Activated T-cell treated with anti-CD3 and anti-CD28 coated beads, Interleukin-2, amount 50 U/mL, for 4 hours (primary cell): ENCODE results near the gene DHCR24. TPM values are rescaled to one million over a fixed set of nuclear protein-coding genes. Genes with fewer than 3 reads are reported as not detected.

Source experiments
- ATAC-seq, 2 donors: fragments of 200-7000 bp; cut with Tn5 transposase; one replicate each; pipeline ENCODE4 v1.10.0; 2021
- DNase-seq: peaks from one replicate; pipeline ENCODE4 v3.0.0-alpha.2; 2020
- H3K27me3 Mint-ChIP-seq: one replicate; pipeline ENCODE4 v1.8.0; 2021; ENCODE audit warnings: low read depth, mixed read lengths
- H3K36me3 Mint-ChIP-seq: one replicate; pipeline ENCODE4 v1.8.0; 2022; ENCODE audit warnings: mixed read lengths; ENCODE audit not compliant: insufficient read depth
- H3K4me1 Mint-ChIP-seq: one replicate; pipeline ENCODE4 v1.8.0; 2021; ENCODE audit warnings: low read depth, mixed read lengths
- H3K4me3 Mint-ChIP-seq: one replicate; pipeline ENCODE4 v1.8.0; 2021; ENCODE audit warnings: mild to moderate bottlenecking, moderate library complexity, mixed read lengths
- H3K9me3 Mint-ChIP-seq: one replicate; pipeline ENCODE4 v1.8.0; 2021; ENCODE audit warnings: mixed read lengths
- total RNA-seq, 3 donors: library from RNA; stranded (reverse); gene quantifications; one replicate each; pipeline ENCODE4 v1.2.1, GENCODE V29; 2021

Gene DHCR24
- total RNA-seq, 3 donors from 2014 or later: 53.0 to 70.5 (median 66.8) TPM

GRCh38 chr1:54814126-54814498, 72.9 kb downstream of the DHCR24 start:
- ATAC-seq: no peak
- Mint-ChIP-seq H3K4me1 (peaks cover 4% of the 10 kb centered on the region), H3K9me3 (no peaks in the 10 kb centered on the region), H3K36me3 (no peaks in the 10 kb centered on the region), H3K27me3 (no peaks in the 10 kb centered on the region), H3K4me3 (no peak overlapping the region)
- no peak for DNase-seq

GRCh38 chr1:54813485-54814125, 73.4 kb downstream of the DHCR24 start:
- ATAC-seq (no peak), DNase-seq (no peak)
- Mint-ChIP-seq H3K4me3 (no peak overlapping the region), H3K36me3 (no peaks in the 10 kb centered on the region), H3K4me1 (peaks cover 4% of the 10 kb centered on the region), H3K27me3 (no peaks in the 10 kb centered on the region), H3K9me3 (no peaks in the 10 kb centered on the region)

DNA sequence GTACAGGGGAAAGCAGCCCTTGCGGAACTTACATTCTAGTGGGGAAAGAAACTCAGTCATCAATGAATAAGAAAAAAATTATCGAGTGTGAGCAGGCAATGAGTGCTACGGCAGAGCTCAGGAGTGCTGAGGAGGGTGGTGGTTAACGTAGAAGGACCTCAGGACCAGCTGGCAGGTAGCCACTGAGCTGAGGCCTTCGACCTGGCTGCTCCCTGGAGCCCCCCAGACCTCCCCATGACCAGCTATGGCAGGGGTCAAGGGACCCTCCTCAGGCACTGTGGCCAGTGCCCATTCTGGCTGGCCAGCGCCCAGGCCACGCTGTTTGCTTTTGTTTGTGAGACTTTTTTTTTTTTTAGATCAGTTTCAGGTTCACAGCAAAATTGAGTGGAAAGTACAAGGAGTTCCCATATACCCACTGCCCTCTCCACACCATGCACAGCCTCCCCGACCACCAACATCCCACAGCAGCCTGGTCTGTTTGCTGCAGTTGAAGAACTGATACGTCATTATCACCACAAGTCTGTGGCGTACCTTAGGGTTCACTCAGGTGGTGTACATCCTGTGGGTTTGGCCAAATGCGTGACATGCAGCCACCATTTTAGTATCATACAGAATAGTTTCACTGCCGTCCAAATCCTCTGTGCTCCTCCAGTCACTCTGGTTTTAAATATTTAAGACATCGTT, 74.1 kb downstream of the DHCR24 start:
- H3K9me3 Mint-ChIP-seq: no peaks in the 10 kb centered on the region
- no peaks in the 10 kb centered on the region for H3K27me3 Mint-ChIP-seq
- no peak overlapping the region for H3K4me3 Mint-ChIP-seq
- no peaks in the 10 kb centered on the region for H3K4me1 Mint-ChIP-seq
- H3K36me3 Mint-ChIP-seq: no peaks in the 10 kb centered on the region
- DNase-seq (no peak), ATAC-seq (no peak)

DNA sequence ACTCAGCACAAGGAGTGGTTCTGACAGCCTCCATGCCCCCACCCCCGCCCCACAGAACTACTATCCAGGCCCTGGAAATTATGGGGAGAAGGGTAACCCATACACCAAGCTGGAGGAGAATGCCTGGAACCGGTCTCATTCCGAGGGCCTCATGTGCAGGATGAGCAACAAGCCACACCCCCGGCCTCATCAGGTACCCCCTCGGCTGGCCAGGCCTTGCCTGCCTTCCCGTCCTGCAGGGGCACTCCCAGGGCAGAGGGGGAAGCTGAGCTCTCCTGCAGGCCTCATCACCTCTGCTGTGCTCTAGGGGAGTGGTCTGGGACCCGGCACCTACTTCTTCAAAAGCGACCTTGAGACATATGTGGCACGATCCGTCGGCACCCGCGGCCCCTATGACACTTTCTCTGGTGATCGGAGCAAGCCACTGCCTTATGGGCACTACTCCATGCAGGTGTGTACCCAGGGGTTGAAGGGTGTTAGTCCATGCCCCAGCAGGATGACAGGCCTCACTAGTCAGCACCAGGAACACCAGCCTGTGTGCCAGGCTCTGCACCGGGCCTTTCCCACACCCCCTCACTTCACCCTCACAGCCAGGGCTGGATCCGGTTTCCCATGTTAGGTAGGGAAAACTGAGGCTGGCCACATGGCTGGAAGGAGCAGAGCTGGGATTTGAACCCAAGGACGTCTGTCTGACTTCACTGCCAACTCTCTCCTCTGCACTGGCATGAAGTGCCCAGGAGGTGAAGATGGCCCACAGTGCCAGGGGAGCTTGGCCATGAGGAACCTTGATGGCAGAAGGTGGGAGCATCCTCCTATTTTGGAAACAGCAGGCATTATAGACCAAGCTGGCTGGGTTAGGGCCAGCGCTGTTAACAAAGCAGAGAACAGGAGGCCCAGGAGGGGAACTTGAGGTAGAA, 75.0 kb downstream of the DHCR24 start:
- H3K4me1 Mint-ChIP-seq: peaks cover 4% of the 10 kb centered on the region
- ATAC-seq: no peak
- no peaks in the 10 kb centered on the region for H3K27me3 Mint-ChIP-seq
- H3K9me3 Mint-ChIP-seq: no peaks in the 10 kb centered on the region
- DNase-seq: no peak
- H3K36me3 Mint-ChIP-seq: no peaks in the 10 kb centered on the region
- H3K4me3 Mint-ChIP-seq: no peak overlapping the region

DNA sequence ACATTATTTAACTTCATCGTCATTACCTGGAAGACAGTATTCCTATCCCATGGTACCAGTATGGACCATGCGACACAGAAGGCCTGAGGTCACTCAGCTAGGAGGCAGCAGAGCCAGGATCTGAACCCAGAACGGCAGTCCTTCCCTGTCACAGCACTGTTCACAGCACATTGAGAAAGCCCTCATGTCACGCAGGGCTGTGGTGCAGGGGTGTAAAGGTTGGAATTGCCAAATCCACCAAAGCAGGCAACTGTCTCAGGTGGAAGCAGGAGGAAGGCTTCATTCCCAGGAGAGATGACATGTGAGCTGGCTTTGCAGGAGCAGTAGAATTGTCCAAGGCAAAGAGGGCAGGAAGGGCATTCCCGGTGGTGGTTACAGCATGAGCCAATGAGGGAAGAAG, 75.9 kb downstream of the DHCR24 start:
- ATAC-seq: no peak
- Mint-ChIP-seq H3K27me3 (no peaks in the 10 kb centered on the region), H3K4me1 (peaks cover 6% of the 10 kb centered on the region), H3K9me3 (no peaks in the 10 kb centered on the region), H3K4me3 (no peak overlapping the region), H3K36me3 (no peaks in the 10 kb centered on the region)
- DNase-seq: no peak

DNA sequence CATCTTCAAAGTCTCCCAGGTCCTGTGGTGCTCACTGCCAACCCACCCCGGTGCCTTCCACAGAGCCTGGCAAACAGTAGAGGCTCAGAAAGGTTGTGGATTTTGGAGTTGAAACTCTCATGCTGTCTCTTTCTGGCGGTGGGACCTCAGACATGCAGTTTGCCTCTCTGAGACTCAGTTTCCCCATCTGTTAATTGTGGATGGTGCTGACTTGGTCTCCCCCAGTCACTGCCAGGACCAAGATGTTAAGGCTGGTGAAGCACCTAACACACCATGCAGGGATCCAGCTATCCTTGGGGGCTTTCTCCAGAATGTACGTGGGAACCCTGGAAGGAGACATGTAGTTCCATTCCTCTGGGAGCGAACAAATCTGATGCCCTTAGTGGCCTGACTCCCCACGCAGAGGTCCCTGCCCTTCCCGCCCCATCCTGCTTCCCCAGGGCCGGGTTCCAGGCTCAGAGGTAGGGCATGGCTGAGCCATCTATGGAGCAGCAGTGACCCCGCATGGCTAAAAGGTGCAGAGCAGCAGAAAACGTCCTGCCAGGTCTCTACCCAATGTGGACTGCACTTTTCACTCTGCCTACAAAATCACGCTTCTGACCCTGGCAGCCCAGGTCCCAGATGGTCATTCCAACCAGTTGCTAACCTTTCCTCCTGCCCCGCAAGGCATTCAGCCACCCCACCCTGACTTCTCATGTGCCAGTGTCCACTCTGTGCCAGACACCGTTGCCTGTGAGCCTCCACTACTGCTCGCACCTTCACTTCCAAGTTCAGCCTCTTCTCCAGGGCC, 76.6 kb downstream of the DHCR24 start:
- ATAC-seq (peak; percentile 84 to 91), DNase-seq (peak; percentile 62)
- H3K4me3 Mint-ChIP-seq: no peak overlapping the region
- no peaks in the 10 kb centered on the region for H3K36me3 Mint-ChIP-seq
- no peaks in the 10 kb centered on the region for H3K27me3 Mint-ChIP-seq
- H3K4me1 Mint-ChIP-seq: peaks cover 6% of the 10 kb centered on the region
- H3K9me3 Mint-ChIP-seq: no peaks in the 10 kb centered on the region

- DNase-seq: no peak
- Mint-ChIP-seq H3K4me3 (no peak overlapping the region), H3K9me3 (no peaks in the 10 kb centered on the region), H3K27me3 (no peaks in the 10 kb centered on the region), H3K4me1 (peaks cover 12% of the 10 kb centered on the region), H3K36me3 (no peaks in the 10 kb centered on the region)
- ATAC-seq: no peak
These were observed 77.4 kb downstream of the DHCR24 start for GRCh38 chr1:54809496-54810074.

- H3K27me3 Mint-ChIP-seq: no peaks in the 10 kb centered on the region
- ATAC-seq: no peak
- H3K4me1 Mint-ChIP-seq: peaks cover 19% of the 10 kb centered on the region
- peak overlapping the region; percentile 5 for H3K4me3 Mint-ChIP-seq
- no peaks in the 10 kb centered on the region for H3K9me3 Mint-ChIP-seq
- no peaks in the 10 kb centered on the region for H3K36me3 Mint-ChIP-seq
- no peak for DNase-seq
These were observed 78.4 kb downstream of the DHCR24 start for GRCh38 chr1:54808443-54809207.

DNA sequence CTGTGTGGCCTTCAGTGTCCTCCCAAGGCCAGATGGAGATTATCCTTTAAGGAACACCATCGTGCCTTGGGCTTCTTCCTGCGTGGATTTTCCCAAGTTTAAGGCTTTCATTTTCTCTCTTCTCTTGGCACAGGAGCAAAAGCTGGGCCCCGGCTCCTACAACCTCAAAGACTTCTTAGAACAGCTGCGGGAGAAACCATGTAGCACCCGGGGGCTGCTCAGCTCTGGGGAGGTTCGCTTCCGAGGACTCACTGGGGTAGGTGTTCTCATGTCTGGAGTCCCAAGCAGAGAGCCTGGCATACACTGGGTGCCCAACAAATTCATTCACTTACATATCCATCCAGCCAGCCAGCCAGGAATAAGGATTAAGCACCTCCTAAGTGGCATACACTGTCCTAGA, 79.2 kb downstream of the DHCR24 start:
- ATAC-seq: no peak
- H3K27me3 Mint-ChIP-seq: no peaks in the 10 kb centered on the region
- DNase-seq: no peak
- H3K9me3 Mint-ChIP-seq: no peaks in the 10 kb centered on the region
- peaks cover 24% of the 10 kb centered on the region for H3K4me1 Mint-ChIP-seq
- peak overlapping the region; percentile 5 for H3K4me3 Mint-ChIP-seq
- H3K36me3 Mint-ChIP-seq: no peaks in the 10 kb centered on the region

DNA sequence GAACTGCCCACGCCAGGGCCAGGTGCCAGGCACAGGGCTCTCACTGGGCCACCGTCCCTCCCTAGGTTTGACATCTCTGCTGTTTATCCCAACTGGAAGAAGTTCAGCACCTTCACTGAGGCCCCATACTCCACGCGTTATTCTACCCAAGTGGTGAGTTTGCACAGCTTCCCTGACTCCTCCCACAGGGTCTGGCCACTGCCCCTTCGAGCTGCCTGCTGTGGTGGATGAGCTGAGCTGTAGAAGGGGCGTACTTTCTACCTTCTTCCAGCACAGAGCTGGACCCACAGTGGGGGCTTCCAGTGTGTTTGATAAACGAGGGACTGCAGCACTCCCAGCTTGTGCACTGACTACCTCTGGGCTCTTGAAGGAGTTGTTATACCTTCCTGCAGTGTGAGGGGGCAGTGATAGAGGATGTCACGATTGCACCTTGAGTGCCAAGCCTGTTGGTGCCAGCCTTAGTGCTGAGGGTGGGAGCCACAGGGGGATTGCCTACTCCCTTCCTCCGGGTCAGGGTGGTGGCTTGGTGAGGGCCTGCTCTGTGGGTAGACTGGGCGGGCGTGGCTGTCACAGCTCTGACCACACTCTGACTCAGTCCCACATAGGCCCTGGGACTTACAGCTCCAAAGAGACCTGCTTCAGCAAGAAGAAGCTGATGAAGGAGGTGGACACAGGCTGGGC, 79.9 kb downstream of the DHCR24 start:
- peaks cover 24% of the 10 kb centered on the region for H3K4me1 Mint-ChIP-seq
- no peaks in the 10 kb centered on the region for H3K9me3 Mint-ChIP-seq
- ATAC-seq: peak; percentile 24 to 57
- DNase-seq: no peak
- no peaks in the 10 kb centered on the region for H3K36me3 Mint-ChIP-seq
- no peaks in the 10 kb centered on the region for H3K27me3 Mint-ChIP-seq
- no peak overlapping the region for H3K4me3 Mint-ChIP-seq

GRCh38 chr1:54805981-54806381, 81.0 kb downstream of the DHCR24 start:
- no peaks in the 10 kb centered on the region for H3K36me3 Mint-ChIP-seq
- ATAC-seq (no peak), DNase-seq (no peak)
- H3K9me3 Mint-ChIP-seq: no peaks in the 10 kb centered on the region
- H3K4me1 Mint-ChIP-seq: peaks cover 33% of the 10 kb centered on the region
- no peaks in the 10 kb centered on the region for H3K27me3 Mint-ChIP-seq
- H3K4me3 Mint-ChIP-seq: no peak overlapping the region

DNA sequence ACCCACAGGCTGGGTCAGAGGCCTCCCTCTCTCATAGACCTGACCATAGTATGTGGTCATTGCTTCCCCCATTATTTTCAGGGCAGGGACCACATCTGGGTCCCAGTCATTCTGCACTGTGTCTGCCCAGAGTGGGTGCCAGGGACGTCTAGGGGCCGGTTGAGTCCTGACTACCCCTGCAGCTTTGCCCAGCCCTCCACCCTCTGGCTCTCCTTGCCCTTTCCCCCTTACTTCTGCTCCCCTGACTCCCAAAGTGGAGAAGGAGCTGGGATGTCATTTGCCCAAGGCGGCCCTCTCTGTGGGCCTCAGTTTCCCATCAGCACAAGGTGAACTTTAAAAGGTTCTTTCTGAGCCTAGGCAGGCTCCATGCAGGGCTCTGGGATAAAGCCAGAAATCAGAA, 81.5 kb downstream of the DHCR24 start:
- ATAC-seq: no peak
- peaks cover 33% of the 10 kb centered on the region for H3K4me1 Mint-ChIP-seq
- no peak overlapping the region for H3K4me3 Mint-ChIP-seq
- H3K27me3 Mint-ChIP-seq: no peaks in the 10 kb centered on the region
- no peaks in the 10 kb centered on the region for H3K36me3 Mint-ChIP-seq
- no peak for DNase-seq
- H3K9me3 Mint-ChIP-seq: no peaks in the 10 kb centered on the region
